WTC11 (cell line): ENCODE measurements around the gene PEX7. TPM values are rescaled to one million over a fixed set of nuclear protein-coding genes. Genes with fewer than 3 reads are reported as not detected.
A peak's percentile ranks its signal among the peaks of the same experiment; 100 is the strongest.

Source experiments
- ATAC-seq: fragments of 200-7000 bp; cut with Tn5 transposase; 2 replicates; pipeline ENCODE4 v1.10.0; 2021; ENCODE audit warnings: mild to moderate bottlenecking, moderate library complexity
- CTCF ChIA-PET: fragments of 300-600 bp; sonication (Branson Sonifier 250); formaldehyde crosslinking; loops from one replicate; lab custom pipeline; 2021; ENCODE audit warnings: antibody characterized with exemption; lab: Charles Lee
- POLR2A ChIA-PET: fragments of 350-600 bp; sonication (Branson Sonifier 250); formaldehyde crosslinking; loops from one replicate; lab custom pipeline; 2021; ENCODE audit warnings: antibody characterized with exemption; lab: Charles Lee
- DNase-seq: peaks from one replicate; pipeline ENCODE4 v3.0.0; 2021; ENCODE audit warnings: low spot score
- H3K27ac Mint-ChIP-seq: 2 replicates; pipeline ENCODE4 v1.8.0; 2021; ENCODE audit warnings: mixed read lengths
- H3K27me3 Mint-ChIP-seq: 2 replicates; pipeline ENCODE4 v1.8.0; 2021; ENCODE audit warnings: low read depth, mild to moderate bottlenecking, moderate library complexity, mixed read lengths
- H3K36me3 Mint-ChIP-seq: 2 replicates; pipeline ENCODE4 v1.8.0; 2021; ENCODE audit warnings: mixed read lengths
- H3K4me1 Mint-ChIP-seq: 2 replicates; pipeline ENCODE4 v1.8.0; 2022; ENCODE audit warnings: mixed read lengths
- H3K4me3 Mint-ChIP-seq: 2 replicates; pipeline ENCODE4 v1.8.0; 2021; ENCODE audit warnings: mild to moderate bottlenecking, moderate library complexity, mixed read lengths
- H3K9me3 Mint-ChIP-seq: 2 replicates; pipeline ENCODE4 v1.8.0; 2021; ENCODE audit warnings: mixed read lengths
- ARID4B ChIP-seq: sonication (generic); formaldehyde crosslinking; IDR thresholded peaks from 2 replicates; pipeline ENCODE4 v1.8.0; 2023; ENCODE audit warnings: missing genetic modification reagents, mild to moderate bottlenecking, borderline replicate concordance
- CREM ChIP-seq: sonication (generic); formaldehyde crosslinking; IDR thresholded peaks from 2 replicates; pipeline ENCODE4 v1.8.1; 2022; ENCODE audit warnings: mild to moderate bottlenecking, missing genetic modification reagents, moderate library complexity
- E2F5 ChIP-seq: sonication (generic); formaldehyde crosslinking; IDR thresholded peaks from 2 replicates; pipeline ENCODE4 v1.8.1; 2022; ENCODE audit warnings: mild to moderate bottlenecking, moderate library complexity, missing genetic modification reagents
- ELF4 ChIP-seq: sonication (generic); formaldehyde crosslinking; IDR thresholded peaks from 2 replicates; pipeline ENCODE4 v1.8.1; 2022; ENCODE audit warnings: low read depth, mild to moderate bottlenecking, moderate library complexity, missing genetic modification reagents
- ESRRA ChIP-seq: sonication (generic); formaldehyde crosslinking; IDR thresholded peaks from 2 replicates; pipeline ENCODE4 v1.8.1; 2022; ENCODE audit warnings: mild to moderate bottlenecking, missing genetic modification reagents, borderline replicate concordance
- GRHL2 ChIP-seq: fragments of 250-450 bp; sonication (Bioruptor Pico); IDR thresholded peaks from 2 replicates; pipeline ENCODE4 v1.8.0; 2022; ENCODE audit warnings: mild to moderate bottlenecking, moderate library complexity; ENCODE audit not compliant: insufficient replicate concordance, severe bottlenecking
- GTF2I ChIP-seq: fragments of 250-450 bp; sonication (Bioruptor Pico); conservative IDR thresholded peaks from 2 replicates; pipeline ENCODE4 v1.4.0; 2021; ENCODE audit warnings: mild to moderate bottlenecking
- IRF2 ChIP-seq: sonication (generic); formaldehyde crosslinking; IDR thresholded peaks from 2 replicates; pipeline ENCODE4 v1.8.0; 2022; ENCODE audit warnings: low read depth, missing genetic modification reagents, borderline replicate concordance
- JUN ChIP-seq: sonication (generic); formaldehyde crosslinking; IDR thresholded peaks from 2 replicates; pipeline ENCODE4 v1.8.0; 2023; ENCODE audit warnings: mild to moderate bottlenecking, missing genetic modification reagents
- MLX ChIP-seq: sonication (generic); formaldehyde crosslinking; IDR thresholded peaks from 2 replicates; pipeline ENCODE4 v1.8.1; 2023; ENCODE audit warnings: mild to moderate bottlenecking, missing genetic modification reagents, moderate library complexity
- NFATC4 ChIP-seq: fragments of 250-450 bp; sonication (Bioruptor Pico); IDR thresholded peaks from 2 replicates; pipeline ENCODE4 v1.9.0; 2021; ENCODE audit warnings: mild to moderate bottlenecking
- NFYB ChIP-seq: sonication (generic); formaldehyde crosslinking; conservative IDR thresholded peaks from 2 replicates; pipeline ENCODE4 v1.8.0; 2022; ENCODE audit warnings: low read depth, missing genetic modification reagents
- PRDM15 ChIP-seq: sonication (generic); formaldehyde crosslinking; IDR thresholded peaks from 2 replicates; pipeline ENCODE4 v1.8.0; 2022; ENCODE audit warnings: missing genetic modification reagents
- SP1 ChIP-seq: sonication (generic); formaldehyde crosslinking; conservative IDR thresholded peaks from 2 replicates; pipeline ENCODE4 v1.8.1; 2022; ENCODE audit warnings: missing genetic modification reagents
- TEAD4 ChIP-seq: sonication (generic); formaldehyde crosslinking; IDR thresholded peaks from 2 replicates; pipeline ENCODE4 v1.8.0; 2022; ENCODE audit warnings: mild to moderate bottlenecking, missing genetic modification reagents
- ZNF263 ChIP-seq: sonication (generic); formaldehyde crosslinking; IDR thresholded peaks from 2 replicates; pipeline ENCODE4 v1.8.1; 2022; ENCODE audit warnings: low read depth, mild to moderate bottlenecking, moderate library complexity, missing genetic modification reagents
- ZNF671 ChIP-seq: fragments of 250-450 bp; sonication (Bioruptor Pico); IDR thresholded peaks from 2 replicates; pipeline ENCODE4 v1.8.0; 2021; ENCODE audit warnings: mild to moderate bottlenecking
- total RNA-seq: library from RNA; stranded (reverse); gene quantifications from 3 replicates; pipeline ENCODE4 v1.2.3, GENCODE V29; 2021

PEX7 gene
- total RNA-seq, 1 experiment from 2014 or later, result 9.8 TPM

- ATAC-seq, result no peak
- ChIA-PET POLR2A (no interaction called here), CTCF (interaction anchor here (1.2 to 2.0 kb wide), 3 partner anchors 8 to 275 kb away, joined by 3 to 5 read pairs (median 4); no protein-coding TSS in a partner anchor)
- Mint-ChIP-seq H3K4me3 (no peak overlapping the region), H3K27ac (no peak overlapping the region), H3K27me3 (peaks cover 53% of the 10 kb centered on the region), H3K9me3 (no peaks in the 10 kb centered on the region), H3K4me1 (peaks cover 14% of the 10 kb centered on the region), H3K36me3 (no peaks in the 10 kb centered on the region)
- no peak for TF ChIP-seq TEAD4 (CRISPR knock-in tag)
- TF ChIP-seq NFYB (CRISPR knock-in tag), result no peak
- no peak for TF ChIP-seq E2F5 (CRISPR knock-in tag)
- no peak for TF ChIP-seq ZNF671
- no peak for TF ChIP-seq GRHL2 (CRISPR knock-in tag)
- no peak for TF ChIP-seq ESRRA
- TF ChIP-seq GTF2I (CRISPR knock-in tag), result no peak
- TF ChIP-seq NFATC4, result no peak
- TF ChIP-seq ARID4B (CRISPR knock-in tag), result no peak
- no peak for TF ChIP-seq PRDM15
- TF ChIP-seq JUN (CRISPR knock-in tag), result no peak
- TF ChIP-seq ELF4 (CRISPR knock-in tag), result no peak
- DNase-seq, result no peak
Measured at GRCh38 chr6:136918706-136919105, 96.3 kb downstream of the PEX7 start.

- peak overlapping the region; percentile 70 for H3K4me3 Mint-ChIP-seq
- TF ChIP-seq ARID4B (CRISPR knock-in tag) (no peak), MLX (CRISPR knock-in tag) (no peak), SP1 (CRISPR knock-in tag) (no peak), CREM (CRISPR knock-in tag) (no peak), ZNF263 (no peak), IRF2 (no peak)
- DNase-seq, result no peak
Measured at GRCh38 chr6:136920216-136920615, 97.8 kb downstream of the PEX7 start.

More at GRCh38 chr6:136920216-136920615, 97.8 kb downstream of the PEX7 start:
- ATAC-seq, result no peak
- H3K4me1 Mint-ChIP-seq, result peaks cover 19% of the 10 kb centered on the region
- ChIA-PET POLR2A (interaction anchor here (1.6 kb wide), 1 partner anchor 38 kb away, joined by 4 read pairs; no protein-coding TSS in a partner anchor), CTCF (interaction anchor here (1.1 to 2.0 kb wide), 4 partner anchors 75 to 370 kb away, joined by 3 to 5 read pairs (median 4); partner anchors contain the start of gene MAP7)
- H3K9me3 Mint-ChIP-seq, result no peaks in the 10 kb centered on the region
- H3K27ac Mint-ChIP-seq, result no peak overlapping the region
- H3K27me3 Mint-ChIP-seq, result peaks cover 64% of the 10 kb centered on the region
- H3K36me3 Mint-ChIP-seq, result no peaks in the 10 kb centered on the region
